ENCODE data around the gene KCTD11.

The KCTD11 gene

GRCh38 chr17:7380321-7380720 is 28.4 kb downstream of the KCTD11 start:
- TF ChIP-seq CTCF (IDR thresholded peaks at IDR 0.05; ENCODE audit: insufficient read depth, low read depth, low read length, missing control alignments) = no peak
- no peak overlapping the region for H3K4me3 ChIP-seq (ENCODE audit: low read depth, low read length)
- no peak for DNase-seq (ENCODE audit: low read depth)

GRCh38 chr17:7380855-7381683 is 29.1 kb downstream of the KCTD11 start, which contains the start of gene TNK1:
TSS of gene TNK1 (plus strand) at chr17:7381089. CDS start at chr17:7382927, 1,838 bp downstream.
- no peak within 1 kb of the TSS for H3K4me3 ChIP-seq (ENCODE audit: low read depth, low read length)
- no peak for TF ChIP-seq CTCF (IDR thresholded peaks at IDR 0.05; ENCODE audit: insufficient read depth, low read depth, low read length, missing control alignments)
- DNase-seq (ENCODE audit: low read depth) = no peak

GRCh38 chr17:7382901-7383300 is 30.9 kb downstream of the KCTD11 start:
- no peak overlapping the region for H3K4me3 ChIP-seq (ENCODE audit: low read depth, low read length)
- TF ChIP-seq CTCF (IDR thresholded peaks at IDR 0.05; ENCODE audit: insufficient read depth, low read depth, low read length, missing control alignments) = no peak
- DNase-seq (ENCODE audit: low read depth) = no peak

GRCh38 chr17:7383371-7383741 is 31.4 kb downstream of the KCTD11 start:
- H3K4me3 ChIP-seq (ENCODE audit: low read depth, low read length) = peak overlapping the region; percentile 66
- no peak for TF ChIP-seq CTCF (IDR thresholded peaks at IDR 0.05; ENCODE audit: insufficient read depth, low read depth, low read length, missing control alignments)
- DNase-seq (ENCODE audit: low read depth) = no peak

- peak overlapping the region; percentile 66 for H3K4me3 ChIP-seq (ENCODE audit: low read depth, low read length)
- peak; percentile 72 for DNase-seq (ENCODE audit: low read depth)
- TF ChIP-seq CTCF (IDR thresholded peaks at IDR 0.05; ENCODE audit: insufficient read depth, low read depth, low read length, missing control alignments) = no peak
Observed at GRCh38 chr17:7383742-7384488, 32.0 kb downstream of the KCTD11 start.

- no peak for TF ChIP-seq CTCF (IDR thresholded peaks at IDR 0.05; ENCODE audit: insufficient read depth, low read depth, low read length, missing control alignments)
- no peak for DNase-seq (ENCODE audit: low read depth)
- peak overlapping the region; percentile 66 for H3K4me3 ChIP-seq (ENCODE audit: low read depth, low read length)
Observed at GRCh38 chr17:7384489-7385081, 32.6 kb downstream of the KCTD11 start.
